ENCODE data around the gene PROK1. TPM values are rescaled to one million over a fixed set of nuclear protein-coding genes. Genes with fewer than 3 reads are reported as not detected.

The PROK1 gene
- total and polyA plus RNA-seq, 10 of the 15 experiments (the other 5 are each of a cell fraction or from before 2014, with no cell fraction given), result not detected

- Histone ChIP-seq H3K79me2 (ENCODE audit: control insufficient read depth, insufficient read depth, low read length) (no peaks in the 10 kb centered on the region), H3K9ac (ENCODE audit: control insufficient read depth, insufficient read depth, low read length) (no peak overlapping the region), H3K4me3 (no peak overlapping the region), H3K27ac (ENCODE audit: control insufficient read depth, insufficient read depth) (no peak overlapping the region), H3K4me2 (ENCODE audit: control insufficient read depth, insufficient read depth) (no peak overlapping the region), H2AFZ (ENCODE audit: control insufficient read depth, low read depth, low read length) (no peak overlapping the region), H3K9me3 (replicated peaks; ENCODE audit: control insufficient read depth, insufficient read depth, low read length) (no peaks in the 10 kb centered on the region), H4K20me1 (ENCODE audit: control insufficient read depth, insufficient read depth) (no peaks in the 10 kb centered on the region), H3K4me1 (ENCODE audit: control insufficient read depth, insufficient read depth, low read length) (no peaks in the 10 kb centered on the region), H3K36me3 (ENCODE audit: control insufficient read depth in 2 of 2, insufficient read depth in 2 of 2, low read length in 1 of 2) (no peaks in the 10 kb centered on the region), H3K27me3 (replicated peaks in 1 of 2; ENCODE audit: control insufficient read depth in 2 of 2, insufficient read depth in 2 of 2, low read length in 1 of 2) (peaks cover 0 to 3% of the 10 kb centered on the region in 2 experiments; a peak in 1 of 4 replicates)
- ChIA-PET SMC1A (ENCODE audit: uncharacterized antibody, unreplicated experiment) (no interaction called here), CTCF (interaction anchor here (1.1 to 1.4 kb wide), 2 partner anchors 30 to 283 kb away, joined by 3 to 4 read pairs; no protein-coding TSS in a partner anchor), RAD21 (ENCODE audit: unreplicated experiment) (interaction anchor here (0.7 kb wide), 1 partner anchor 12 kb away, joined by 3 read pairs; no protein-coding TSS in a partner anchor), POLR2A (no interaction called here)
- ATAC-seq (no peak), FAIRE-seq (no peak), DNase-seq (ENCODE audit: low read depth, low spot score) (no peak)
- 63% methylated on average over 14 of the region's 14 CpGs for WGBS (ENCODE audit: insufficient coverage, insufficient replicate concordance, low lambda C conversion rate, missing lambda C conversion rate)
- in situ Hi-C loops (cut with MboI), result no loop called here
- BruUV-seq (replicated peaks), result no TSS peak
- TF ChIP-seq EGR1 (IDR thresholded peaks at IDR 0.05; ENCODE audit: borderline replicate concordance in 1 of 2, low read depth in 2 of 2, low read length in 2 of 2) (no peak), TCF3 (IDR thresholded peaks at IDR 0.05; ENCODE audit: borderline replicate concordance, insufficient read depth, low read depth, low read length) (no peak), MLLT1 (IDR thresholded peaks at IDR 0.05) (no peak), ATF2 (IDR thresholded peaks at IDR 0.05; ENCODE audit: low read length) (no peak), SIN3A (IDR thresholded peaks at IDR 0.05; ENCODE audit: low read depth, low read length) (no peak), ATF7 (IDR thresholded peaks at IDR 0.05; ENCODE audit: low read depth) (no peak), ZNF207 (IDR thresholded peaks at IDR 0.05; ENCODE audit: borderline replicate concordance) (no peak), GATAD2B (conservative IDR thresholded peaks at IDR 0.05; ENCODE audit: low read depth) (no peak), ETV6 (conservative IDR thresholded peaks at IDR 0.05 in 1 of 2, IDR thresholded peaks at IDR 0.05 in 1 of 2; ENCODE audit: borderline replicate concordance in 1 of 2, low read depth in 1 of 2) (no peak), HSF1 (IDR thresholded peaks at IDR 0.05; ENCODE audit: low read depth, low read length) (no peak), BHLHE40 (IDR thresholded peaks at IDR 0.05; ENCODE audit: borderline replicate concordance in 1 of 2, low read depth in 2 of 2, low read length in 1 of 2) (no peak), RELB (IDR thresholded peaks at IDR 0.05; ENCODE audit: low read depth) (no peak), ZNF24 (IDR thresholded peaks at IDR 0.05) (no peak), BACH1 (IDR thresholded peaks at IDR 0.05; ENCODE audit: borderline replicate concordance) (no peak), NFYA (IDR thresholded peaks at IDR 0.05; ENCODE audit: borderline replicate concordance, low read depth, low read length) (no peak)
- intact Hi-C loops (cut with micrococcal nuclease; ENCODE audit: unreplicated experiment), result no loop called here
These were observed 39.1 kb downstream of the PROK1 start for GRCh38 chr1:110489973-110490542.
